OCI-LY7 (cell line): Measurements from ENCODE around the gene RAB20. TPM values are rescaled to one million over a fixed set of nuclear protein-coding genes. Genes with fewer than 3 reads are reported as not detected.
"Not testable (repeated sequence)": the region's sequence is repeated elsewhere in the genome, so short reads cannot be mapped to it uniquely, and the experiment has no call there.

Experiments used
- BruUV-seq: library from RNA; stranded (reverse); fragments of 400-500 nt; replicated peaks from 2 replicates; lab custom pipeline; 2021; lab: Mats Ljungman, UMichigan
- CTCF ChIA-PET: fragments of 300-600 bp; sonication (Branson Sonifier 250); formaldehyde crosslinking; loops from one replicate; lab custom pipeline; 2022; ENCODE audit warnings: antibody characterized with exemption; ENCODE audit not compliant: unreplicated experiment; lab: Charles Lee
- POLR2A ChIA-PET: fragments of 300-600 bp; sonication (Branson Sonifier 250); formaldehyde crosslinking; loops from one replicate; lab custom pipeline; 2022; ENCODE audit warnings: antibody characterized with exemption; lab: Charles Lee
- DNase-seq: peaks from one replicate; pipeline ENCODE4 v3.0.0-alpha.2; 2015; ENCODE audit warnings: low spot score
- H2AFZ ChIP-seq: fragments of 200-600 bp; sonication (generic), shearing (Covaris generic); 2 replicates; pipeline ENCODE4 v1.6.1; 2014; ENCODE audit warnings: mild to moderate bottlenecking, antibody characterized with exemption, low read length, moderate library complexity
- H3K27ac ChIP-seq: fragments of 200-600 bp; sonication (generic); 2 replicates; pipeline ENCODE4 v1.5.1; 2014; ENCODE audit warnings: mixed run types, low read depth, mild to moderate bottlenecking, moderate library complexity, low read length, inconsistent platforms; ENCODE audit not compliant: poor library complexity, severe bottlenecking
- H3K36me3 ChIP-seq: fragments of 200-600 bp; sonication (generic); 2 replicates; pipeline ENCODE4 v1.6.1; 2014; ENCODE audit warnings: mild to moderate bottlenecking, antibody characterized with exemption, low read length, moderate library complexity, mixed read lengths; ENCODE audit not compliant: insufficient read depth
- H3K4me1 ChIP-seq: fragments of 200-600 bp; sonication (generic); 2 replicates; pipeline ENCODE4 v1.5.1; 2014; ENCODE audit warnings: mild to moderate bottlenecking, low read length; ENCODE audit not compliant: insufficient read depth, poor library complexity, severe bottlenecking
- H3K4me2 ChIP-seq: fragments of 200-600 bp; sonication (generic); 2 replicates; pipeline ENCODE4 v1.6.1; 2014; ENCODE audit warnings: mild to moderate bottlenecking, low read length
- H3K4me3 ChIP-seq: fragments of 200-600 bp; sonication (generic); 2 replicates; pipeline ENCODE4 v1.5.1; 2014; ENCODE audit warnings: mild to moderate bottlenecking, low read depth, low read length; ENCODE audit not compliant: poor library complexity, severe bottlenecking
- H3K79me2 ChIP-seq: fragments of 200-600 bp; sonication (generic); 2 replicates; pipeline ENCODE4 v1.6.1; 2016; ENCODE audit warnings: low read depth, mild to moderate bottlenecking, low read length, moderate library complexity, mixed read lengths; ENCODE audit not compliant: insufficient read depth
- H3K9me2 ChIP-seq: fragments of 200-600 bp; sonication (generic); 2 replicates; pipeline ENCODE4 v1.6.1; 2016; ENCODE audit warnings: mild to moderate bottlenecking, low read length, mixed read lengths; ENCODE audit not compliant: insufficient read depth
- H3K9me3 ChIP-seq: fragments of 200-600 bp; sonication (generic); 2 replicates; pipeline ENCODE4 v1.6.1; 2014; ENCODE audit warnings: mild to moderate bottlenecking, mixed run types, low read length, mixed read lengths
- H4K20me1 ChIP-seq: fragments of 200-600 bp; sonication (generic); 2 replicates; pipeline ENCODE4 v1.6.1; 2014; ENCODE audit warnings: mild to moderate bottlenecking, antibody characterized with exemption, low read length, moderate library complexity, mixed read lengths; ENCODE audit not compliant: insufficient read depth
- CTCF ChIP-seq: fragments of 200-600 bp; sonication (generic); conservative IDR thresholded peaks from 2 replicates; pipeline ENCODE4 v1.5.1; 2014; ENCODE audit warnings: mild to moderate bottlenecking, antibody characterized with exemption, low read length, moderate library complexity, mixed read lengths
- EZH2phosphoT487 ChIP-seq: fragments of 200-600 bp; sonication (generic); IDR thresholded peaks from 2 replicates; pipeline ENCODE4 v1.6.1; 2018; ENCODE audit warnings: low read depth, borderline replicate concordance, mild to moderate bottlenecking, mixed run types, antibody characterized with exemption, low read length, moderate library complexity, mixed read lengths
- intact Hi-C: fragments of 100-400 bp; cut with micrococcal nuclease; formaldehyde crosslinking; loops from one replicate; pipeline ENCODE4 v1.10.0; 2022; ENCODE audit not compliant: unreplicated experiment
- total RNA-seq, 2 experiments: library from RNA; depleted of rRNA in 1 of 2; stranded (reverse); fragments of >200 nt in 1 of 2; shearing (Covaris generic) in 1 of 2; gene quantifications; 2 replicates each; pipeline ENCODE4 v1.2.3, GENCODE V29; 2014 to 2022

RAB20 gene
- total RNA-seq, 2 experiments from 2014 or later: not detected

GRCh38 chr13:110491869-110492678 lies 69.4 kb downstream of the RAB20 start:
- H3K9me2 ChIP-seq: no peaks in the 10 kb centered on the region
- no peak overlapping the region for H3K4me3 ChIP-seq
- no peak for DNase-seq
- no peak overlapping the region for H3K4me2 ChIP-seq
- H3K4me1 ChIP-seq: no peaks in the 10 kb centered on the region
- no peaks in the 10 kb centered on the region for H3K36me3 ChIP-seq
- no peaks in the 10 kb centered on the region for H4K20me1 ChIP-seq
- no TSS peak for BruUV-seq
- no peak overlapping the region for H2AFZ ChIP-seq
- intact Hi-C loops: no loop called here
- no peaks in the 10 kb centered on the region for H3K9me3 ChIP-seq
- ChIA-PET CTCF (no interaction called here), POLR2A (no interaction called here)
- TF ChIP-seq EZH2phosphoT487: no peak
- TF ChIP-seq CTCF: no peak
- H3K79me2 ChIP-seq: no peaks in the 10 kb centered on the region
- H3K27ac ChIP-seq: no peak overlapping the region

GRCh38 chr13:110490009-110490770 lies 71.3 kb downstream of the RAB20 start:
- TF ChIP-seq CTCF (no peak), EZH2phosphoT487 (no peak)
- ChIA-PET POLR2A (no interaction called here), CTCF (no interaction called here)
- Histone ChIP-seq H4K20me1 (no peaks in the 10 kb centered on the region), H3K4me3 (no peak overlapping the region), H3K4me2 (no peak overlapping the region), H3K9me3 (no peaks in the 10 kb centered on the region), H2AFZ (no peak overlapping the region), H3K79me2 (no peaks in the 10 kb centered on the region), H3K4me1 (no peaks in the 10 kb centered on the region), H3K27ac (no peak overlapping the region), H3K36me3 (no peaks in the 10 kb centered on the region), H3K9me2 (no peaks in the 10 kb centered on the region)
- DNase-seq: no peak
- intact Hi-C loops: no loop called here
- BruUV-seq: no TSS peak

- H3K4me1 ChIP-seq, H3K36me3 ChIP-seq, BruUV-seq, CTCF ChIA-PET, H3K4me3 ChIP-seq, DNase-seq, H4K20me1 ChIP-seq, H2AFZ ChIP-seq, H3K9me3 ChIP-seq, intact Hi-C loops, H3K79me2 ChIP-seq, POLR2A ChIA-PET, H3K4me2 ChIP-seq, H3K9me2 ChIP-seq, H3K27ac ChIP-seq: not testable (repeated sequence)
Observed at GRCh38 chr13:110486880-110487279, 74.6 kb downstream of the RAB20 start.
